ENCODE data around the gene SORBS2.

- no peak for TF ChIP-seq CTCF (IDR thresholded peaks at IDR 0.05; ENCODE audit: low read depth, low read length)
- TF ChIP-seq MAX (IDR thresholded peaks at IDR 0.05; ENCODE audit: low read depth, low read length), result no peak
- TF ChIP-seq POLR2A (IDR thresholded peaks at IDR 0.05; ENCODE audit: extremely low read depth, insufficient read length), result no peak
- TF ChIP-seq MYC (IDR thresholded peaks at IDR 0.05; ENCODE audit: low read depth, low read length), result no peak
Observed at GRCh38 chr4:185837415-185838103, 25.6 kb upstream of the SORBS2 start.

Data from NB4 (cell line).